GM12878 (cell line): ENCODE measurements around the gene ZNF354B. TPM values are rescaled to one million over a fixed set of nuclear protein-coding genes. Genes with fewer than 3 reads are reported as not detected.
"Not testable (repeated sequence)": the region's sequence is repeated elsewhere in the genome, so short reads cannot be mapped to it uniquely, and the experiment has no call there.

Experiments
- ATAC-seq: fragments of 200-7000 bp; cut with Tn5 transposase; 3 replicates; pipeline ENCODE4 v1.9.1; 2020; ENCODE audit warnings: mild to moderate bottlenecking, moderate library complexity
- BruUV-seq: library from RNA; stranded (reverse); fragments of 400-500 nt; replicated peaks from 2 replicates; lab custom pipeline; 2021; lab: Mats Ljungman, UMichigan
- CTCF ChIA-PET: fragments of 300-600 bp; sonication (Branson Sonifier 250); formaldehyde crosslinking; extraction: SDS; loops from one replicate; lab custom pipeline; 2021; ENCODE audit warnings: inconsistent platforms; lab: Yijun Ruan, JAX
- POLR2A ChIA-PET: fragments of 350-600 bp; formaldehyde crosslinking; extraction: SDS; loops from one replicate; lab custom pipeline; 2021; ENCODE audit warnings: inconsistent platforms; lab: Charles Lee
- RAD21 ChIA-PET: fragments of 300-600 bp; sonication (Branson Sonifier 250); formaldehyde crosslinking; loops from one replicate; lab custom pipeline; 2023; ENCODE audit warnings: antibody characterized with exemption; ENCODE audit not compliant: unreplicated experiment; lab: Charles Lee
- SMC1A ChIA-PET: fragments of 300-600 bp; sonication (Branson Sonifier 250); formaldehyde crosslinking; loops from one replicate; lab custom pipeline; 2023; ENCODE audit not compliant: unreplicated experiment, uncharacterized antibody; lab: Charles Lee
- DNase-seq: peaks from one replicate; pipeline ENCODE4 v3.0.0-alpha.2; 2011; ENCODE audit warnings: low read depth, low spot score
- FAIRE-seq: peaks from 3 replicates; lab custom pipeline; 2011; peaks lifted over from hg19 to GRCh38; lab: Jason Lieb, UNC
- H2AFZ ChIP-seq: 2 replicates; pipeline ENCODE4 v1.6.0; 2011; ENCODE audit warnings: low read depth, low read length, control low read depth; ENCODE audit not compliant: control insufficient read depth
- H3K27ac ChIP-seq: 2 replicates; pipeline ENCODE4 v1.5.1; 2011; ENCODE audit warnings: control low read depth; ENCODE audit not compliant: control insufficient read depth, insufficient read depth
- H3K27me3 ChIP-seq, 2 experiments: replicated peaks in 1 of 2; 2 replicates each; pipeline versions ENCODE4 v1.6.0 to v1.6.1; 2011; ENCODE audit warnings: low read length in 1 of 2; ENCODE audit not compliant: control insufficient read depth in 2 of 2, insufficient read depth in 2 of 2
- H3K36me3 ChIP-seq, 2 experiments: 2 replicates each; pipeline ENCODE4 v1.5.1; 2011; ENCODE audit warnings: low read length in 1 of 2; ENCODE audit not compliant: control insufficient read depth in 2 of 2, insufficient read depth in 2 of 2
- H3K4me1 ChIP-seq: 2 replicates; pipeline ENCODE4 v1.6.1; 2011; ENCODE audit warnings: mild to moderate bottlenecking, low read length, moderate library complexity, mixed read lengths; ENCODE audit not compliant: control insufficient read depth, insufficient read depth
- H3K4me2 ChIP-seq: 2 replicates; pipeline ENCODE4 v1.6.0; 2011; ENCODE audit warnings: control low read depth; ENCODE audit not compliant: control insufficient read depth, insufficient read depth
- H3K4me3 ChIP-seq: fragments of 200-600 bp; sonication (generic); 2 replicates; pipeline ENCODE4 v1.5.1; 2016
- H3K79me2 ChIP-seq: 2 replicates; pipeline ENCODE4 v1.6.0; 2011; ENCODE audit warnings: low read length; ENCODE audit not compliant: control insufficient read depth, insufficient read depth
- H3K9ac ChIP-seq: 2 replicates; pipeline ENCODE4 v1.8.0; 2011; ENCODE audit warnings: low read length, control low read depth, mixed read lengths; ENCODE audit not compliant: control insufficient read depth, insufficient read depth
- H3K9me3 ChIP-seq: replicated peaks from 3 replicates; pipeline ENCODE4 v1.5.1; 2011; ENCODE audit warnings: mild to moderate bottlenecking, low read length; ENCODE audit not compliant: control insufficient read depth, insufficient read depth
- H4K20me1 ChIP-seq: 2 replicates; pipeline ENCODE4 v1.6.0; 2011; ENCODE audit not compliant: control insufficient read depth, insufficient read depth
- GATAD2B ChIP-seq: fragments of 450-650 bp; conservative IDR thresholded peaks from 2 replicates; pipeline ENCODE4 v1.6.1; 2017; ENCODE audit warnings: low read depth, mild to moderate bottlenecking, moderate library complexity
- NR2C1 ChIP-seq: fragments of 450-650 bp; IDR thresholded peaks from 2 replicates; pipeline ENCODE4 v1.6.1; 2017; ENCODE audit warnings: antibody characterized with exemption, mild to moderate bottlenecking, moderate library complexity
- RAD21 ChIP-seq: IDR thresholded peaks from 2 replicates; pipeline ENCODE4 v1.6.1; 2011; ENCODE audit warnings: mild to moderate bottlenecking, low read depth, low read length, moderate library complexity; ENCODE audit not compliant: insufficient read depth
- STAT3 ChIP-seq: IDR thresholded peaks from 2 replicates; pipeline ENCODE4 v1.6.1; 2011; ENCODE audit warnings: low read depth, low read length, improper control_type of control experiment
- ZNF24 ChIP-seq: fragments of 450-650 bp; IDR thresholded peaks from 2 replicates; pipeline ENCODE4 v1.6.1; 2017; ENCODE audit warnings: antibody characterized with exemption, mild to moderate bottlenecking
- WGBS: methylation state at CpG from one replicate; pipeline ENCODE4 v1.1.6; 2016; ENCODE audit warnings: low lambda C conversion rate; ENCODE audit not compliant: insufficient replicate concordance, insufficient coverage; ENCODE audit errors: missing lambda C conversion rate; 5-methylcytosine and 5-hydroxymethylcytosine counted together
- in situ Hi-C: fragments of 300-500 bp; cut with MboI; formaldehyde crosslinking; loops from 9 replicates; pipeline ENCODE4 v1.14.3; 2018; ENCODE audit warnings: mixed read lengths
- intact Hi-C: fragments of 100-400 bp; cut with micrococcal nuclease; formaldehyde crosslinking; loops from one replicate; pipeline ENCODE4 v1.14.2; 2022; ENCODE audit not compliant: unreplicated experiment
- polyA plus RNA-seq, 11 experiments: library from polyadenylated mRNA; depleted of rRNA in 4 of 11; unstranded in 6 of 11; stranded (reverse) in 5 of 11; fragments of >200 nt; fragmentation: Nextera tagmentation in 4 of 11; fragmentation: Illumina TruSeq in 1 of 11; extraction: Ambion mirVana in 4 of 11; extraction: Trizol in 1 of 11; gene quantifications; 1 replicate in 1 of 11; 2 replicates in 10 of 11; pipeline versions ENCODE4 v1.2.1 to v1.2.3, GENCODE V29; 2011 to 2016; ENCODE audit warnings: inconsistent platforms in 2 of 11, missing spikeins in 2 of 11, low read depth in 1 of 11
- total RNA-seq, 4 experiments: library from RNA; depleted of rRNA in 3 of 4; stranded (reverse); fragments of >200 nt in 3 of 4; fragmentation: Illumina TruSeq in 1 of 4; extraction: Trizol in 1 of 4; gene quantifications; 2 replicates each; pipeline versions ENCODE4 v1.2.1 to v1.2.3, GENCODE V29; 2013 to 2021
- TF ChIP-seq, protein P1 (sequence below), 3 experiments: IDR thresholded peaks in 2 of 3; conservative IDR thresholded peaks in 1 of 3; 2 replicates each; pipeline ENCODE4 v1.5.1; 2011; ENCODE audit warnings: low read depth in 3 of 3, low read length in 3 of 3, mild to moderate bottlenecking in 3 of 3, control low read depth in 2 of 3, moderate library complexity in 2 of 3, inconsistent platforms in 1 of 3, mixed read lengths in 1 of 3; ENCODE audit not compliant: control insufficient read depth in 2 of 3, insufficient read depth in 1 of 3; ENCODE audit errors: extremely low read depth in 1 of 3

Gene ZNF354B
- total and polyA plus RNA-seq, 10 of the 15 experiments (the other 5 are each of a cell fraction or from before 2014, with no cell fraction given), result 0.64 to 11.1 (median 4.9) TPM

DNA sequence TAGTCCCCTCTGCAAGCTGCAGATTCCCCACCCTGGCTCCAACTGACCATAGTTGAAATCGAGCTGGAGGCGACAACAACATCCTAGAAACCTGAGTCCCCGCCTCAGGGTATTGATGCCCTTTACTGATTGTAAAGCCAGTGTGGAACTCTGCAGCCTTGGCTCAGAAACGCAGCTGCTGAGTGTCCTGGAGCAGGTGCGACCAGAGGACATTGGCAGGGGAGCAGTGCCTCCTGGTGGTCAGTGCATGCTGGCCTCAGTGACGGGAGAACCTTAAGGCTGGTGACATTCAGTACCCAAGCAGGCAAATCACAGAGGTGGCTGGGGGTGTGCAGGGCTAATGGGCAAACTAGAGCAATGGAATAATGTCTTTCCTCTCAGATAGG lies 20.4 kb upstream of the ZNF354B start:
- no TSS peak for BruUV-seq
- Histone ChIP-seq H3K36me3 (no peaks in the 10 kb centered on the region), H3K27ac (no peak overlapping the region), H3K79me2 (no peaks in the 10 kb centered on the region), H3K27me3 (no peaks in the 10 kb centered on the region), H3K9ac (no peak overlapping the region), H3K4me1 (no peaks in the 10 kb centered on the region), H3K4me2 (no peak overlapping the region), H4K20me1 (no peaks in the 10 kb centered on the region), H3K4me3 (no peak overlapping the region)
- ATAC-seq, result peak; percentile 63
- in situ Hi-C loops (loop anchor here (5.0 kb wide), 1 partner anchor 1833 kb away; no protein-coding TSS in a partner anchor), intact Hi-C loops (no loop called here)
- no peak for DNase-seq
- POLR2A ChIA-PET, result no interaction called here
- no peak for FAIRE-seq
- WGBS, result 37% methylated on average over 6 of the region's 6 CpGs
- TF ChIP-seq, protein P1, sequence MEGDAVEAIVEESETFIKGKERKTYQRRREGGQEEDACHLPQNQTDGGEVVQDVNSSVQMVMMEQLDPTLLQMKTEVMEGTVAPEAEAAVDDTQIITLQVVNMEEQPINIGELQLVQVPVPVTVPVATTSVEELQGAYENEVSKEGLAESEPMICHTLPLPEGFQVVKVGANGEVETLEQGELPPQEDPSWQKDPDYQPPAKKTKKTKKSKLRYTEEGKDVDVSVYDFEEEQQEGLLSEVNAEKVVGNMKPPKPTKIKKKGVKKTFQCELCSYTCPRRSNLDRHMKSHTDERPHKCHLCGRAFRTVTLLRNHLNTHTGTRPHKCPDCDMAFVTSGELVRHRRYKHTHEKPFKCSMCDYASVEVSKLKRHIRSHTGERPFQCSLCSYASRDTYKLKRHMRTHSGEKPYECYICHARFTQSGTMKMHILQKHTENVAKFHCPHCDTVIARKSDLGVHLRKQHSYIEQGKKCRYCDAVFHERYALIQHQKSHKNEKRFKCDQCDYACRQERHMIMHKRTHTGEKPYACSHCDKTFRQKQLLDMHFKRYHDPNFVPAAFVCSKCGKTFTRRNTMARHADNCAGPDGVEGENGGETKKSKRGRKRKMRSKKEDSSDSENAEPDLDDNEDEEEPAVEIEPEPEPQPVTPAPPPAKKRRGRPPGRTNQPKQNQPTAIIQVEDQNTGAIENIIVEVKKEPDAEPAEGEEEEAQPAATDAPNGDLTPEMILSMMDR (IDR thresholded peaks at IDR 0.05 in 2 of 3, conservative IDR thresholded peaks at IDR 0.05 in 1 of 3; ENCODE audit: control insufficient read depth in 2 of 3, extremely low read depth in 1 of 3, insufficient read depth in 1 of 3, low read depth in 3 of 3, low read length in 3 of 3), result peak in 2 of 3 experiments; percentile 30 to 32; a peak in 3 of 6 replicates
- TF ChIP-seq ZNF24, result no peak
- no peak for TF ChIP-seq STAT3
- no peak for TF ChIP-seq NR2C1
- peak; percentile 27; the same call in 1 of the 2 replicates for TF ChIP-seq RAD21
- TF ChIP-seq GATAD2B, result no peak
- TF ChIP-seq, all 136 proteins: peak for 2
- ChIA-PET RAD21 (interaction anchor here (0.8 kb wide), 1 partner anchor 1835 kb away, joined by 7 read pairs; no protein-coding TSS in a partner anchor), CTCF (interaction anchor here (1.1 to 3.8 kb wide), 4 partner anchors 20 to 560 kb away, joined by 3 to 15 read pairs (median 4); partner anchors contain the start of genes ZNF354A and ZNF354B), SMC1A (interaction anchor here (0.7 to 1.2 kb wide), 2 partner anchors 214 to 1835 kb away, joined by 3 to 4 read pairs; no protein-coding TSS in a partner anchor)
- Histone ChIP-seq H3K9me3 (no peaks in the 10 kb centered on the region; the same call in 2 of the 3 replicates), H2AFZ (no peak overlapping the region)

DNA sequence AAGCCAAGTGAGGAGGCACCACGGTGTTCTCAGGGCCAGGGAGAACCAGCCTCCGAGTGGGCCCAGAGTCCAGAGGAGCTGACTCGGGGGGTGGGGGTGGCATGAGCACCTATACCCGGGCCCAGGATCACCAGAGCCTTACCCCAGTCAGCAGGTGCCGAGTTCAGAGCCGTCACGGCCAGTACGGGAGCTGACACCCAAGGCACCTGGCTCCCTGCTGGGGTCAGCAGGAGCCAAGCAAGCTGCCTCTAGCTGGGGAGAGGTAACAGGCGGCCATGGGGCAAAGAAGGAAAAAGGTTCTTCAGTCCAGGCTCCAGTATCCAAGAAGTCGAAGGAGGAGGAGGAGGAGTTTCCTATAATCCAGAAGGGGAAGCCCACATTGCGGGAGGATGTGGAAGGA lies 19.4 kb upstream of the ZNF354B start:
- H3K27ac ChIP-seq, FAIRE-seq, H3K36me3 ChIP-seq, H3K27me3 ChIP-seq, H4K20me1 ChIP-seq, RAD21 ChIA-PET, in situ Hi-C loops, BruUV-seq, H3K4me2 ChIP-seq, H3K9me3 ChIP-seq, H2AFZ ChIP-seq, H3K4me3 ChIP-seq, DNase-seq, intact Hi-C loops, H3K9ac ChIP-seq, H3K4me1 ChIP-seq, H3K79me2 ChIP-seq, ATAC-seq, POLR2A ChIA-PET: not testable (repeated sequence)
- ChIA-PET SMC1A (interaction anchor here (1.2 kb wide), 1 partner anchor 215 kb away, joined by 4 read pairs; no protein-coding TSS in a partner anchor), CTCF (interaction anchor here (1.7 to 3.8 kb wide), 3 partner anchors 109 to 561 kb away, joined by 5 to 15 read pairs (median 6); partner anchors contain the start of gene ZNF354A)
- WGBS, result 38% methylated on average over 7 of the region's 11 CpGs
